ENCODE data around the gene HDAC8.
"Not testable (repeated sequence)": the region's sequence is repeated elsewhere in the genome, so short reads cannot be mapped to it uniquely, and the experiment has no call there.

The HDAC8 gene

DNA sequence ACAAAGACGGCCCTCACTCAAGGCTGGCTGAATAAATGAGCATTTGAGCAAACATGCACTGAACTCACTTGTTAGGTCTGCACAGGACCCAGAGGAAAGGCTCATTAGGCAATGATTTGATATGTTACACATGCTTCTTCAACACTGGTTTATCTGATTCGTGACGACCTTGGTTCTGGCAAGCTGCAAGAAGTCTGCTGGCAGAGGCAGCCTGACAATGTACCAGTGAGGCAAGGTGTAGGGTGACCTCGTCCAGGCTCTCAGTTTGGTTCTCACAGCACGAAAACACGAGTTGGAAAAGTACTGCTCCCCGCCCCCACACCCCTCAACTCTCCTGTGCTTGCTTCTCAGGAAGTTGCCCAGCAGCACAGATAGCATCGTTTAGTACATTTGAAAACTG is 203.8 kb downstream of the HDAC8 start:
- DNase-seq: no peak

DNA sequence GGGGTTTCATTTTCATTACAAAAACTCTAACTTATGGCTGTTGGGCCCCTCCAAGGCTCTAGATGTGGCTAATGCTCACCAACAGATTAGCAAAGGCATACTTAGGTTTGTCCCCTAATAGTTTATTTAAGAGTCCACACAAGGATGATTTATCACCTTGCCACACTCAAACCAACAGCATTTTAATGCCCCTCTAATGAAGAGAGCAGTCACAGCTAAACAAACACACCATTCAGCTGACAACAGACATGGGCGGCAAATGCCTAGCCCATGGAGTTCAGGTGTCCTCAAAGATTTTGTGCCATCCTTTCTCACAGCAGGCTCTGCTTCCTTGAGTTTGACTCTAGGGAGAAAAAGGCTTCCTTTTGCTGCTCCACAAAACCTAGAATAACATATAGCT is 205.1 kb downstream of the HDAC8 start:
- DNase-seq: no peak

DNA sequence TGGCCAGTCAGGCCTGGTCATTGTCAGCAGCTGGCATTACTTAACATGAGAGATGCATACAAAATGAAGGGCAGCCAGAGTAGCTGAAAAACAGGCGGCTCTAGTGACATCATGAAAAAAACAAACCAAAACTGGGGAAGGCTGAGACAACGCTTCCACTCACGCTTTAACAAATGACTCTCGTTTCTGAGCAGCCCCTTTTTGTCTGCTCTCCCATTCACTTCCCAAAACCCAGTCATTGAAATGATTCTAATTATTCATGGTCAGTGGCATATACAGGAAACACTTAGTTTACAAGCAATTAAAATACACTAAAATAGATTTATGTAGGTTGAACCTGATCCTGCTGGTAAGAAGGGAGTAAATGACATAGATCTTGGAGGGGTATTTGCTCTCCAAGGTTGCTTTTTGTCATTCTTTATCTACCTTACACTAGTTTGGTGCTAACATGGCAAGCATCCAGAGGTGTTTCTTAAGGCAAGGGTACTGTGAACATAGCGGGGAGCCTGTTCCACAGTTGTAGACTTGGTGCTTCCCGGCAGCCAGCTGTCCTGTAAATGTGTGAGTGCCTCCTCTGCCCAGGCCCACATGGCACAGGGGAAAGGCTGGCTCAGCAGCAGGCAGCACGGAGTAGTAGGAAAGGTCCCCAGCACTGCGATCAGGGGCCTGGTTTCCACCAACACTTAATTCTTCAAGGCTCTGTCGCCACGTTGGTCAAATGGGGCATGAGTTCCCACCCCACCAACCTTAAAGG is 205.8 kb downstream of the HDAC8 start:
- DNase-seq: no peak

GRCh38 chrX:72366178-72366577 is 206.5 kb downstream of the HDAC8 start:
- DNase-seq: no peak

- no peak for DNase-seq
Measured at GRCh38 chrX:72365126-72365525, 207.5 kb downstream of the HDAC8 start.

GRCh38 chrX:72360326-72360725 is 212.3 kb downstream of the HDAC8 start:
- no peak for DNase-seq

- DNase-seq: no peak
Measured at GRCh38 chrX:72358313-72358712, 214.3 kb downstream of the HDAC8 start.

DNA sequence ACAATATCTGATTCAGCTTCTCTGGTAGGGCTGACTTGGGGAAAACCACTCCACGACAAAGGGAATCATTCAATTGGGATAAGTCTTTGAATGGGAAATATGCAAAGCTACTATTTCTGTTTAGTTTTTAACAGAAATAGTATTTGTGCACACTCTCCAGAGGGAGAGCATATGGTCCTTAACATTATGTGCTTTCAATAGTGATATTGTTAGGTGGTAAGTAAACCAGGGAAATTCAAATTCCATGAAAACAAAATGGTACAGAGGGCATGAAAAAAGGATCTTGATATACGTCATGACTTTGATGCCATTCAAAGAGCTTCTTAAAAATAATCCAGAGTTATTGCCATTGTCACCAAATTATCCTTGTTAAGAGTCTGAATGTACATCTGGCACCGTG is 219.9 kb downstream of the HDAC8 start:
- DNase-seq: no peak

GRCh38 chrX:72351606-72352334 is 220.9 kb downstream of the HDAC8 start:
- no peak for DNase-seq

DNA sequence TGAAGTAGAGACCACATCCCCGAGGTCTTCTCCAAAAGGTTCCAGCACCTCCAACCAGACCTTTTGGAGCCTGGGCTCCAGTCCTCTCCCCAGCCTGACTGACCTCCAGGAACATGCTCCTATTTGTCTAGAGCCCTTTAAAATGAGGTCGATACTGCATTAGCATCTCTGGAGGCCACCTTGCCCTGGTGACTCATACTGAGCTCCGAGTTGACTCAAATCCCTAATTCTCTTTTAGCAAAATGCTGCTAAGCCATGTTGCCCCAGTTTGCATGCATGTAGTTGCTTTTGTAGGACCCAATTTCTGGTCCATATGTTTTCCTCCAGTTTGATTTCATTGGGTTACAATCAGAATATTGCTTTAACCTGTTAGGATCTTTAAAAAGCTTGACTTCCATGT is 223.5 kb downstream of the HDAC8 start:
- no peak for DNase-seq

GRCh38 chrX:72348247-72348979 is 224.2 kb downstream of the HDAC8 start:
- DNase-seq: no peak

GRCh38 chrX:72347366-72347765 is 225.3 kb downstream of the HDAC8 start:
- DNase-seq: no peak

DNA sequence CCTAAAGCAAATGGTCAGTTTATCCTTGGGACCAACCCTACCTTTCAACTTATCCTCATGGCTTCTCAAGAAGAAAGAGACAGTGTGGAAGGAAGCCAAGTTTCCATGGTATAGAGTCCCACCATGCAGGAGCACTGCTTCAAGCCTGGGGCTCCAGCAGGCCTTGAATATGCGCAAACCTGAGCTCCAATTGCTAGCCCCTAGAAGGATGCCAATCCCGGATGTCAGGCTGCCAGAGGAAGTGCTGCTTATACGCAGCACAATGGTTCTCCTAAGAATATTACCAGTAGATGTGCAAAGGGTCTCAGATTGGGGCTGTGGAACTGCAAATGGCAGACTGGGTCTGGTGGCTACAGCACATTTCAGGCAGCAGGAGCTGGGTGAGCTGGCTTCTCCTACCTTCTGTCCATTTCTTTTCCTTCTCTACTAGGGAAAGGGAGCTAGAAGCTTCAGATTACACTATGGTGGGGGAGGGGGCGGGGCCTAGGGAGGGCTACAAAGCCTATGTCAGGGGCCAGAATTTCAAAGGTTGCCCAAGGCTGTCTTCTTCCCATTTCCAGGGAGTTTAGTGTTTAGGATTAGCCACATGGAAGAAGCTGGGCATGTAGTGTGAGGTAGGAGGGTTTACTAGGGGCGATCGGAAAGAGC is 226.2 kb downstream of the HDAC8 start:
- DNase-seq: no peak

DNA sequence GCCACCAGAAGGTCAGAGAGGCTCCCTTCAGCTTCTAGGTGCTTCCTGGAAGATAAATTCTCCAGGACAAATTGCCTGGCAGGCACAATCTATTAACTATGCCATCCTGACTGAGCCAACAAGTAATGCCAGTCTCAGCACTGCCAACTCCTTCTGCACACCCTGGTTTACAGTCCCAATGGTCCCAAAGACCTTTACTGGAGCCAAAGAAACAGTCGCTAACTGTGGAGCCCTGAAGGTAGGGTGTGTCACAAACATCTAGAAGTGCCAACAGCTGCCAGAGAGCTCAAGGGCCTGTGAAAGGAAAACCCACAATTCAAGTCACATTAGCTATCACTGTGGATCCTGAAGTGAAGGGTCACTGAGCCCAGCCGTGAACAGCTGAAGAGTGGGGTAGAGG is 232.0 kb downstream of the HDAC8 start:
- DNase-seq: no peak

DNA sequence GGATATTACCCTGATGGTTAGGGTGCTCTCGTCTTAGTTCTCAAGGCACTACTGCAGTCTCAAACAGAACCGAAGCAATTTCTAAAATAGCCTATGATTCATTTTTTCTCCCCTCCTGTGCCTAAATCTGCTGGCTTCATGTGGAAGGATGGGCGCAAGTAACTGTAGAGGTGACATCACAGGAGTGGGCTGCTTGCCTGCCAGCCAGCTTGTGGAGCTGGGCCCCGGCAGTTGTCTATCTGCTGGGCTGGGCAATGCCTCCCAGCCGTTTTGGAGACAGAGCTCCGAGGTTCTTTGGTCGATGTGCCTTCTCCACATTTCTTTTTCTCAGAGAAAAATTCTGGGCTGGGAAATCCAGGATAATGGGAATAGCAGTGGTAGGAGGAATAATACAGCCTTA is 232.6 kb downstream of the HDAC8 start:
- DNase-seq: no peak

GRCh38 chrX:72330131-72330530 is 242.5 kb downstream of the HDAC8 start:
- no peak for DNase-seq

DNA sequence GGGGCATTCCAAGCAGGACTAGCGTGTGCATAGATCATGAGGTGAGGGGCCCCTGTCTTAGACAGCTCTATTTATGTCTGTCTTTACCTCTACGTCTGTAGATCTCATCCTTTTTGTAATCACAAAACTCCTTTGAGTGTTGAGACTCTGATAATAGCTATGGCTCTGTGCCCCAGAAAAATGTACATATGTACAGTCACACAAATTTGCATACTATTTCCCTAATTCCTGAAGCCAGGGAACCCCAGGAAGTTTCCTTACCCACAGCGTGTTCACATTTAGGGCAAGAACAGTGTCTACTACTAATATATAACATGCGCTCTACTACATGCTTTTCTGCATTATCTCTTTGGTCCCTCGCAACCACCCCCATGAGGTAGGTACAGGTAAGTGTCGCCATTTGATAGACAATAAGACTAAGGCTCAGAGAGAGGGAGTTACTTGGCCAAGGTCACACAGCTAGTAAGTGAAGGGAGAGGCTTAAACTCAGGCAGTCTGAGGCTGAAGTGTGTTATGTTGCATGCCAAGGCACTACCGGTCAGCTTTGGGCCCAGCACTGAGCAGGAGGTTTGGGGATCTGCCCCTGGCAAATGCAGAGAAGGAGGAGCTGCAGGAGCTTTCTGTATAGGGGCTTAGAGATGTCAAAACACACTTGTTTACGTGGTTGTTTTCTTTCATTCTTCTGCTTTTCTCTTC is 245.9 kb downstream of the HDAC8 start:
- DNase-seq: no peak

DNA sequence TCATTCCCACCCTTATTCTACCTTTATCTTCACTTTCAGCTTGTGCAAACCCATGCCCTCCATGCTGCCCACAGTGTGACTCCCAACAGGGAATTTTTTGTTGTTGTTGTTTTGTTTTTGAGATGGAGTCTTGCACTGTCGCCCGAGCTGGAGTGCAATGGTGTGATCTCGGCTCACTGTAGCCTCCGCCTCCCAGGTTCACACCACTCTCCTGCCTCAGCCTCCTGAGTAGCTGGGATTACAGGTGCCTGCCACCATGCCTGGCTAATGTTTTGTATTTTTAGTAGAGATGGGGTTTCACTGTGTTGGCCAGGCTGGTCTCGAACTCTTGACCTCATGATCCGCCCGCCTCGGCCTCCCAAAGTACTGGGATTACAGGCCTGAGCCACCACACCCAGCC is 253.0 kb downstream of the HDAC8 start:
- DNase-seq: not testable (repeated sequence)

- DNase-seq: no peak
Measured at GRCh38 chrX:72317139-72317538, 255.5 kb downstream of the HDAC8 start.

GRCh38 chrX:72316408-72317110 is 256.1 kb downstream of the HDAC8 start:
- DNase-seq: no peak

DNA sequence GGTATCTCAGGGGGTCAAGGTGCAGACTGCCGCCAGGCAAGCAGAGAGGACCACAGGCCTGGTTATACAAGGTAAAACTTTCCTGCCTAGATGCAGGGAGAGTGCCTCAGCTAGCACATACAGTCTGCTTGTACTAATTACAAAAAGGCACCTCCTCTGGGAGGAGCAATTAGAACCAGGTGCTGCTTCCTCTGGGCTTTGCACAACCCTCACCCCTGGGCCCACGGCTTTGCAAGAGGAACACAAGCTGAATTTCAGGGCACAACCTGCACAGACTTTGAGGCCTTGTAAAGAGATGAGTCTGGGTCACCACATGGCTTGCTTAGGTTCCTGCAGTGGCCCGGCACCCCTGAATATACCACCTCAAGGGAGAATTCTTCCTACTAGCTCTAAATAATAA is 257.8 kb downstream of the HDAC8 start:
- no peak for DNase-seq
